NCI-H1417 (cell line): ENCODE measurements around the gene PRSS36.
A peak's percentile ranks its signal among the peaks of the same experiment; 100 is the strongest.
"Not testable (repeated sequence)": the region's sequence is repeated elsewhere in the genome, so short reads cannot be mapped to it uniquely, and the experiment has no call there.

Experiments
- DNase-seq, 3 experiments: peaks; one replicate each; lab custom pipeline; 2025; lab: John Stamatoyannopoulos, UW

The PRSS36 gene

GRCh38 chr16:31149894-31150890 is at the start of gene PRSS36:
PRSS36 (minus strand) TSS chr16:31150066; CDS start chr16:31150035, 31 bp downstream.
- no peak for DNase-seq

GRCh38 chr16:31199430-31200041 is 49.7 kb upstream of the PRSS36 start:
- DNase-seq: no peak

- DNase-seq: no peak
Measured at GRCh38 chr16:31198207-31198882, 48.5 kb upstream of the PRSS36 start.

GRCh38 chr16:31196324-31197088 is 46.6 kb upstream of the PRSS36 start:
- DNase-seq: no peak

- DNase-seq: not testable (repeated sequence)
Measured at GRCh38 chr16:31195861-31196260, 46.0 kb upstream of the PRSS36 start.

GRCh38 chr16:31194898-31195297 is 45.0 kb upstream of the PRSS36 start:
- DNase-seq: no peak

GRCh38 chr16:31193874-31194273 is 44.0 kb upstream of the PRSS36 start:
- no peak for DNase-seq

- no peak for DNase-seq
Measured at GRCh38 chr16:31192856-31193642, 43.2 kb upstream of the PRSS36 start.

- DNase-seq: no peak
Measured at GRCh38 chr16:31191697-31192428, 42.0 kb upstream of the PRSS36 start.

GRCh38 chr16:31190818-31191444 is 41.1 kb upstream of the PRSS36 start:
- peak in 1 of 3 experiments; percentile 4 for DNase-seq

GRCh38 chr16:31190061-31190460 is 40.2 kb upstream of the PRSS36 start:
- DNase-seq: no peak

- no peak for DNase-seq
Measured at GRCh38 chr16:31189412-31189778, 39.5 kb upstream of the PRSS36 start.

GRCh38 chr16:31188450-31189411 is 38.9 kb upstream of the PRSS36 start:
- no peak for DNase-seq

GRCh38 chr16:31187808-31188189 is 37.9 kb upstream of the PRSS36 start:
- DNase-seq: no peak

GRCh38 chr16:31186930-31187807 is 37.3 kb upstream of the PRSS36 start:
- no peak for DNase-seq

- no peak for DNase-seq
Measured at GRCh38 chr16:31186176-31186575, 36.3 kb upstream of the PRSS36 start.

GRCh38 chr16:31185339-31185738 is 35.5 kb upstream of the PRSS36 start:
- no peak for DNase-seq

- DNase-seq: no peak
Measured at GRCh38 chr16:31184888-31185287, 35.0 kb upstream of the PRSS36 start.
